HG02943 (cell line): ENCODE data around the gene FTCDNL1.

Source experiments
- ATAC-seq: cut with Tn5 transposase; IDR thresholded peaks from one replicate; pipeline ENCODE4 v1.9.1; 2021; ENCODE audit warnings: mild to moderate bottlenecking, low read depth, moderate library complexity; ENCODE audit not compliant: unreplicated experiment

The FTCDNL1 gene

DNA sequence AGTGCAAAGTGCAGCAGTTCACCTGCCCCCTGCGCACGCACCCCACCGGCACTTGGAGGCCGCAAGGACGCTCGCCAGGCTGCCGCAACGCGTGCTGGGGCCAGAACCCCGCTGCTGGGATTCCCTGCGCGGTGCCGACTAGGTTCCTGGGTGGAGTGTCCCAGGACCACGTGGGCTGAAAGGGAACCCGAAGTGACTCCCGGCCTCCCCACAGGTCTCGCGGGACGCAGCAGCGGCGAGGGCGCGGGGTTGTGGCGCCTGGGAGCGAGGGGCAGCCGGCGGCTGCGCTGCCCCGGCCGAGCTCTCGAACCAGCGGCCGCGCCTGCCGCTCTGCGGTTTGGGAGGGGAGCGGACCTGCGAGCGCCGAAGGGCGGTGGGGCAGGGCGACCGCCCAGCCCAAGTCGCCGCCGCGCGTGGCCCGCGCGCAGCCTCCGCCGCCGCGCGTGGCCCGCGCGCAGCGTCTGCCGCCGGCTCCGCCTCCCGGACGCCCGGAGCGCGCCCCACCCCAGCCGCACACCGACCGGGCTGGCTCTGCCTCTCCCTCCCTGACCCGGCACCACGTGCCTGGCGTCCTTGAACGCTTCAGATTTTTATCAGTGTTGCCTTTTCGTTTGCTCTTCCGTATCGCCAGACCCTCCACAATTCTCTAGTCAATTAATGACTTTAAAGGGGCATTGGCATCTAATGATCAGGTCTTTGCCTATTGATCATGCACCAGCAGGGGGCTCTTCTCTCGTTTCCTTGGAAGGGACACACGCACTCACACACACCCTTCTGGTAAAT lies at the start of gene FTCDNL1:
TSS of gene FTCDNL1 (minus strand) at position 475 of the 783 bp plus-strand sequence. CDS start 2,230 bp downstream, outside the sequence.
- ATAC-seq = peak; percentile 97

DNA sequence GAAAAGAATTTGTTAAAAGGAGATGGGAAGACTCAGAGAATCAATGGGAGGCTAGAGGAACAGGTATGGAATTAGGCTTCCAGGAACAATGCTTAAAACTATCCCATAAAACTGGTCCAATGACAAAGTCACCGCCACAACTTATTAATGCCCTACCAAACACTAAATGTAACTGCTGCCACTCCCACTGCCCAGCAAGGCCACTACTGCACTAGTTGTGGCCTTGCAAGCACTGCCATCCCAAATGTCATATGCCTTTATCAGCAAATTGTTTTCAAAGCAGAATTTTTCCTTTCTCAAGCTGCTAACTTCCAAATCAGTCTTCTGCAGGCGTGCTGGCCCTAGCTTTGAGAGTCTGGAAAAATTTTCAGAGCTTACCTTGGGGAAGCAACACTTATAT lies 45.6 kb upstream of the FTCDNL1 start:
- no peak for ATAC-seq

DNA sequence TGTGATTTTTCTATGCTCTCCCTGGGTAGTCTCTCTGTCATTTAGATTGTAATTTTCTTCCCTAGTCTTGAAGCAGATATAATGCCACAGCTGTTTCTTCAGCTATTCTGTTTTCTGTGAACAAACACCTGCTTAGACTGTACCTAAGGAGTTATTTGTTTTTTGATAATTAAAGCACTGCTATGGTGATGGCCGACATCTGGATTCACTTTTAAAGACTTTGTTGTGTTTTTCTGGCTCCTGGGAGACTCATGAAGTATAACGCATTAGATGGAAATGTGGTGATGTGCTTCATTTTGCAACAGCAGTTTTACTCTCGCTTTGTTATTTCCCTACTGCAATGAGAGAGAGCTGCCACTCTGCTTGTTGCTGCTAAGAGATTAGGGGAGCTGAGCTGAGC lies 44.4 kb upstream of the FTCDNL1 start:
- ATAC-seq = no peak

- no peak for ATAC-seq
Observed at GRCh38 chr2:199883474-199884212, 32.7 kb upstream of the FTCDNL1 start.

DNA sequence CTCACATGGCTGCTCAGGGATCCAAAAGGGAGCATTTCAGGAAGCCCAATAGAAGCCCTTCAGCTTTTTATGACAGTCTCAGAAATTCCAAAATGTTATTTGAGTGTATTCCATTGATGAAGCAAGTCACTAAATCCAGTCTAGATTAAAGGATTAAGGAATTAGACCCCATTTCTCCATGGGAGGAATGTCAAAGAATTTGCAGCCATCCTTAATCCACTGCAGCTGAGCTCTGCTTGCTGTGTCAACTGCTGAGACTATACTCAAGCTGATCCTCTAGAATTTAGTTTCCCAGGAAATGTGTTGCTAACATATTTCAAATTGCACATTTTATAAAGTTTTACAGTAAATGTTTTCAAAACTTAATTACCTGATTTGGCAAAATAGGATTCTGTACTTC lies 31.7 kb upstream of the FTCDNL1 start:
- ATAC-seq = no peak

GRCh38 chr2:199875400-199875799 lies 24.4 kb upstream of the FTCDNL1 start:
- no peak for ATAC-seq

- ATAC-seq = no peak
Observed at GRCh38 chr2:199874209-199874608, 23.2 kb upstream of the FTCDNL1 start.

DNA sequence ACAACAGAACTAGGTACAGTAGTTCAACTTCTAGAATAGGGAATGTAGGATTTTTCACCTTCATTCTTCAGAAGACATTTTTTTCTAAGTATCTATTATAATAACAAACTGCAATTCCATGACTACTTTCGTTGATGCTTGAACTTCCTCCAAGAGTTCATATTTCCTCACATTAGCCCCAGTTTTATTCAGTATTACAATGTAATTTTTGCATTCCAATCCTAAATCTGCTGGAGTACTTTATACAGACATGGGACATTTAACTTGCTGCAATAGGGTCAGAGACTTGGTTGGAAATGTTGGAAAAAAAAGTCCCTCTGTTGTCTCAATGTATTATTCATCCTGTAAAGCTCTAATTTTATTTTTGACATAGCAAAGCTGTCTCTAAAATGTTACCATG lies 19.6 kb upstream of the FTCDNL1 start:
- no peak for ATAC-seq

- ATAC-seq = no peak
Observed at GRCh38 chr2:199869653-199870052, 18.7 kb upstream of the FTCDNL1 start.

DNA sequence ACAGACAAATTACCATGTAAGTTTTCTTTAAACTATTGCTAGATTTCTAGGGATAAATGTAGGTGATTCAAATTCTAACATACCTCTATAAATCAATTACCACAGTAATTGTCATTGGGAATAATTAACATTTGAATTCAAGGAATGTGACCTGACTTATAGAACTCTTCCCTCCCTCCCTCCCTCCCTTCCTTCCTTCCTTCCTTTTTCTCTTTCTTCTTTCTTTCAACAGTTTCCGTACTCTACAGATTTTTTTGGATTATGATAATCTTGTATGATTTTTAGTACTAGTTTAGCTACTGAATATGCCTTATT lies 18.2 kb upstream of the FTCDNL1 start:
- no peak for ATAC-seq

GRCh38 chr2:199868431-199869226 lies 17.6 kb upstream of the FTCDNL1 start:
- ATAC-seq = no peak

DNA sequence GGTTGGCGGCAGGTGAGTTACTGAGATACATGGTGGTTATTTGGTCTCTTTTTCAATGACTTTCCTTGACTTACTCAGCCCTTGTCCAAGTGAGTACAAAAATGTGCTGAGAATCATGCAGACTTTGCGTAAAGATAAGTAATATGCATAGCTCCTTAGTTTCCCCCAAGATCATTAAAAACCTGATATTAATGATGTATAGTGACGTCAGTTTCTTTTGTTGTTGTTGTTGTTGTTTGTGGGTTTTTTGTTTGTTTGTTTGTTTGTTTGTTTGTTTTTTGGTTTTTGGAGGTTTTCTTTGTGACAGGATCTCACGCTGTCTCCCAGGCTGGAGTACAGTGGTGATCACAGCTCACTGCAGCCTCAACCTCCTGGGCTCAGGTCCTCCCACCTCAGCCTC lies 14.9 kb upstream of the FTCDNL1 start:
- ATAC-seq = no peak

DNA sequence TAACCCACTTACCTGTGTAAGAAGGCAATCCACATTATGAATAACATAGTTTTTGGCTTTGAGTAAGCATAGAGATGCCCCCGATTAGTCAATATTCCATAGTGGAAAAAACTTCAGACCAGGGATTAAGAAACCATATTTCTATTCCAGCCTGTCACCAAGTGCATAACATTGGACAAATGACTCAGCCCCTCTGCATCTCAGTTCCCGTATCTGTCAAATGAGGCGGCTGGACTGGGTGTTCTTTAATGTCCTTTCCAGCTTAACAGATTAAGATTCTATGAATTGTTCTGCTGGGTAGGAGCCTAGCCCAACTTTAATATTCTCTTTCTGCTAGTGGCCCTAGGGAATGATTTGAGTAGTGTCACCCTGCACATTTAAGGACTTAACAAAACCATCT lies 11.8 kb upstream of the FTCDNL1 start:
- ATAC-seq = no peak

DNA sequence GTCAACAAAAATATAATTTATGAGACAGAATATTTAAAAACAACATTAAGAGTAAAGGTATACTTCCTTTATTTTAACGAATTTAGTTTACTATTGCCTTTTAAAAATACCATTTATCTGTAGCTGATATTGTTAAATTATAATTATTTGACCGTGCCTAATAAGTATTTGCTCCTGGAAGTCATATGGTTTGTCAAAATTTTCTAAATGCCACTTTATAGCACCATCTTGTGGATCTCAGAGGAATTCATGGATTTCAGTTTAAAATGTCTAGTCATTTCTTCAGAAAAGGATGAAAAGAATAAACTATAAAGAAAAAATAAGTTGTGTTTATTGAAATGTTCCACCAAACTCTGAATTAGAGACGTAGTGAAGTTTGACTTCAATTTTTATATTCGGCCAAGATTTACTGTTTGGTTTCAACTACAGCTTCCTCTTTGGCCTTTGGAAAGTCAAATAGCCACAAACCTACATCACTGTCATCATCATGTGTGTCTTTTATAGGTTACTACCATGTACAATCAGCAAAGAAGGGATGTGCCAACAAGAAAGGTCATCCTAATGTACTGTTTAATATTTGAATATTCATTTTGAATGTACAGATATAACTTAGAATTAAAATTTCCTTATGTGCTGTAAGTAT lies 10.3 kb upstream of the FTCDNL1 start:
- ATAC-seq = no peak

DNA sequence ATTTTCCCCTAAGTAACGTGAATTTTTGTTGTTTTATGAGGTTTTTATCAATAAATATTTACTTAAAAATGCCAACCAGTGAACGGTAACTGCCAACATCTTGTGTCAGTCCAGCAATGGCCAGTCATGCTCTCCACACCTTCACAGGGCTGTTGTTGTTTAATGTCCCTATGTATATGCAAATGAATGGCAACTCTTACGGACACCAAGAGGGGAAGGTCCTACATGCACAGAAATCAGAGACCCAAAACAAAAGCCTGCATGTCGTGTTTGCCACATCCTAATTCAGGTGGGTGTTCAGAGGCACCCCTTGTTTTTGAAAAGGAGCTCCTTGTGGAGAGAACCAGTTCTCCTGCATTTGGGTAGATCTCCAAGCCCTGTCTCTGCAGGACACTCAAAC lies 4.8 kb upstream of the FTCDNL1 start:
- no peak for ATAC-seq

DNA sequence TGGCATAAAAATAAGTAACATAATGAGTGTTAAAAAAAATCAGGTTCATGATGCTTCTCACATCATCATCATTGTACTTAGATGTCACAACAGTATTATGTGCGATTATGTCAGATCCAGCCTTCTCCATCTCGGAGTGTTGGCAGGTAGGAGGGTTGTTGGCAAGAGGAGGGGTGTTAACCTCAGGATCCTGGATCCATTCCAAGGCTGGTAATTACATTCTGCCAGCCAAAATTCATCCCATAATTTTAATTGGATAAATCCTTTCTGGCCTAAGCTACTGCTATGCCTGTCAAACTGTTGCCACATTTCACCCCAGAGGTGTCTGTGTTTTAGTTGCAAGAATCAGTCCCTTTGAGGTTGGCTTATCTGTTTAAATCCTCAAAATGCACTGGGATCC lies 891 bp upstream of the FTCDNL1 start:
- no peak for ATAC-seq

GRCh38 chr2:199851501-199851810 lies 464 bp upstream of the FTCDNL1 start:
- no peak for ATAC-seq

DNA sequence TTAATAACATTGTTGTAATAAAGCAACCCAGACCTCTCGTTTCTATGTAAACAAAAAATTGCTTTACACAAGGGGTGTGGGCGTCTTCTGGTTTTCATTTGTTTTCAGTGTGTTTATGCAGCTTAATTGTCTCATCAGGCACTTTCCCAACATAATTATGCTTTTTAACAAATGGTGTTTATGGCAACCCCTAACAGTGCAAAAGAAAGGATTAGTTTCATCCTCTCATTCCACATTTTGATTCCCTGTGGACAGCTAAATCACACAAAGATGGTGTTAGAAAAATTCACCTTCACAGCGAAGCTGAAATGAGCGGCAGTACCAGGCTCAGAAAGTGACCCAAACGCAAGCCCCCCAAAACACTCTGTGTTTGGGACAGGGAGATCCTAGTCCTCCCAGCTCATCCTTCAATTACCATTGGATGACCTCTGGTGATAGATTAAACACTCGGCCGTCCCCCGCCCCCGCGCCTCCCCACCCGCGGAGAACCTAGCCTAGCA lies 724 bp downstream of the FTCDNL1 start:
- ATAC-seq = no peak

- ATAC-seq = no peak
Observed at GRCh38 chr2:199848389-199849130, 2.4 kb downstream of the FTCDNL1 start.

DNA sequence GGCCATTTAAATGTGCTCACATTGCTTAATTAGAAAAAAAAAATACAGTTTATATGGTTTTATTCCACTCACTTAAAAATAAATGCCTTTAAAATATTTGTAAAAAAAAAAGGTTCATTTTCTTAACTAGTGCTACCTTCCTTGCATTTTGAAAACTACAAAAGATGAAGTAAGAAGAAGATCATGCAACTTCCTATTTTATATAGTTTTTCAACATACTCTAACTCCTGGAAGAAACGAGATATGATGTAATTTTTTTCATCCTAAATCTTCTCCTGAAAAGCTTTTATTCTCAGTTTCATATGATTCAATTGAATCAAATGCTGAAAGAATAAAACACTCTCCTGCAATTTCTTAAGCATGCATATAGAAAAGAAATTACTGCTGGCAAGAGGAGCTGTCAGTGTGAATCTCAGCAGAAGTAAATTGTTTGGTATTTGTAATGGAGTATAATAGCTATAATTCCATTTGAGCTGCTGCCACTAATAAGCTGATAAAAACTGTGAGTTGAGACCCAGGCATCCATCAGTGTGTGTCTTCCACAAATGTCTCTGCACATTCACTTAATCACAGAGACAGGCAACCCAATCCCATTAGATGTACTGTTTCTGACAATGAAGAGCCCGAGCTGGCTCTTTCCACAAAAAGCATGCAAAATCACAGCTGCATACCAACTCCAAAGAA lies 3.7 kb downstream of the FTCDNL1 start:
- ATAC-seq = no peak
